Activated CD4-positive, alpha-beta T cell treated with anti-CD3 and anti-CD28 coated beads, Interleukin-2, amount 50 U/mL, for 4 hours (primary cell): ENCODE results near the gene SLC10A3.
A peak's percentile ranks its signal among the peaks of the same experiment; 100 is the strongest.

Source experiments
- DNase-seq, 2 experiments: peaks; one replicate each; pipeline ENCODE4 v3.0.0-alpha.2; 2020

SLC10A3 gene

DNA sequence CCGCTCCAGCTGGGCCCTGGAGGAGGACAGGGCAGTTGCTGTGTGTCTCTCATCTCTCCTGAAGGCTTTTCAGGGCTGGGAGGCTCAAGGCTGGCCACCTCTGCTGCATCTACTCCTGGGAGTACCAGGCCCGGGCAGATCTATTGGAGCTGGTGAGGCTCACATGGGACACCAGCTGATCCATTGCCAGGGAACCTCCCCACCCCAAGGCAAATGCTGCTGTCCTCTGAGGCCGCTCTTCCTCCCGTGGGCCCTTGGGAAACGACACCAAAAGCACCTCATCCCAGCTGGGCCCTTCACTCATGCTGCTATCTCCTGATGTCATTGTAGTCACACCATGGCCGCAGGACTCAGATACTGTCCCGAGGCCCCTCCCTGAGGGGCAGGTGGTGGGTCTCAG, 7.6 kb downstream of the SLC10A3 start:
- DNase-seq: no peak

DNA sequence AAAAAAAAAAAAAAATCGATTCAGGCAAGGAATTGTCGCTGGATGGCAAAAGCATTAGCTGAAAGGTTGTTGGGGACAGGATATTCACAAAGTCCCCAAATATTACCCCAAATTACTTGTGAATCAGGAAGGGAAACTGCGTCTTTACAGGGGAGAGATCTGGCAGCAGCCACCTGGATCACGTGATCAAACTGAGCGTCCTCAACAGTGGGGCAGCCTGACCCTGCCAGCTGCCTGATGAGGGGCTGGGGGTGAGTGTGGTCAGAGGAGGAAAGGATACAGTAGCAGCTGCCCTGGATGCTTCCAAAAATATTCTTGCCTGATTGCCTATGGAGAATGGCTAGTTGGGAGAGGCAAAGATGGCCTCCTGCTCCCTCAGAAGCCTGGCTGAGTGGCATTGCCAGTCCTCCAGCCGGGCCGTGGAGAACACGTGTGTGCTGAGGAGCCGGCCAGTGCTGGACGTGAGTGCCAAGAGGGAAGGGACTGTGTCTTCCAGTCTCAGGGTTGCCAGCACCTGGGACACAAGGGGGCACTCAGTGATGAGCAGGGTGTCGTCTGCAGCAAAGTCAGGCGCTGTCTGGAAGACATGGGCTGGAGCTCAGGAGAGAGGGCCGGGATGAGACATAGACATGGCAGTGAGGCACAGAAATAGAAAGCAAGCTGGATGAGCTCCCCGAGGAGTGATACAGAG, 8.4 kb downstream of the SLC10A3 start:
- no peak for DNase-seq

DNA sequence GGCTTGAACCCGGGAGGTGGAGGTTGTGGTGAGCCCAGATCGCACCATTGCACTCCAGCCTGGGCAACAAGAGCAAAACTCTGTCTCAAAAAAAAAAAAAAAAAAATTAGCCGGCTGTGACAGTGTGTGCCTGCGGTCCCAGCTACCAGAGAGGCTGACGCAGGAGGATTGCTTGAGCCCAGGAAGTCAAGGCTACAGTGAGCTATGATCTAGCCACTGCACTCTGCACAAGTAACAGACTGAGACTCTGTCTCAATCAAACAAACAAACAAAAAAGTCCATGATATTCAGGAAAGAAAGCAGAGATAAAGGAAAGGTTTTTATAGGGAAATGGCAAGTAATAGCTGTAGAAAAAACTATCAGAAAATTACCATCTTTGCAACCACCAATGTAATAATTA, 9.2 kb downstream of the SLC10A3 start:
- no peak for DNase-seq

DNA sequence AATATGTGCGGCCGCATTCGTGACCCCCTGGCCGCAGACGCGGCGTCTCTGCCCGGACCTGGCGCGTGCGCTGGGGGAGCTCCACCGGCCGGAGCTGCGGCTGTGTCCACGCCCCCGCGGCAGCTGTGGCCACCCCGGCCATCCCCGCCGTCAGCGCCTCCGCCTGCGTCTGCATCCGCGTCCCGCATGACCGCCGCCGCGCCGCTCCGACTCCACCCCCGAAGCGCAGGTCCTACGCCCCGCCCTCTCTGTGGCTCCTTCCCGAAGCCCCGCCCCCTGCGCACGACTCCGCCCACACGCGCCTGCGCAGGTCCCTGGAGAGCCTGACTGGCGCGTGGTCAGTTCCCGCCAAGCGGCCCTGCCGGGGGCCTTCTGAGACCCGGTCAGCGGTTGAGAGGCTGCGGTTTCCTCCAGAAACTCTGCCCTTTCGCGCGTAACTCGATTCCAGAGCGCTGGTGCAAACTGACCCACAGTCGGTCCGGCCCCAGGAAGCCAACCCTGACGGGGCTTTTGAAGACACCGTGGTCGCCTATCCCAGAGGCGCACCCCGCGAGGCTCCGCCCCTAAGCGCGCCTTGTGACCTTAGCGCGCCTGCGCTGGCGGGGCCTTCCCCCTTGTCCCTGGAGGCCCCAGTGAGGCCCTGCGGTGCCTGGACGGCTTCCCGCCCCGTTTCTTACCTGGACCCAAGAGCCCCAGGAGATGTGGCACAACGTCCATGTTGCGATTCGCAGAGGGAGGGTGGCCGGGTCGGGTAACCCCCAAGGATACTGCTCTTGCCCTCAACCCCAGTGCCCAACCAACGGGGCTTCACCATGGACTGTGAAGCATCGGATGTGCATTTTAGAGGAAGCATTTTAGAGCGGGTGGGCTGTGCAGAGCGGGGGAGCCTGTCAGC, 11.5 kb downstream of the SLC10A3 start, which contains the start of gene LAGE3:
TSS of gene LAGE3 (minus strand) at position 554 of the 895 bp plus-strand sequence. CDS start at position 188, 366 bp downstream.
- peak; percentile 89 to 90 for DNase-seq

DNA sequence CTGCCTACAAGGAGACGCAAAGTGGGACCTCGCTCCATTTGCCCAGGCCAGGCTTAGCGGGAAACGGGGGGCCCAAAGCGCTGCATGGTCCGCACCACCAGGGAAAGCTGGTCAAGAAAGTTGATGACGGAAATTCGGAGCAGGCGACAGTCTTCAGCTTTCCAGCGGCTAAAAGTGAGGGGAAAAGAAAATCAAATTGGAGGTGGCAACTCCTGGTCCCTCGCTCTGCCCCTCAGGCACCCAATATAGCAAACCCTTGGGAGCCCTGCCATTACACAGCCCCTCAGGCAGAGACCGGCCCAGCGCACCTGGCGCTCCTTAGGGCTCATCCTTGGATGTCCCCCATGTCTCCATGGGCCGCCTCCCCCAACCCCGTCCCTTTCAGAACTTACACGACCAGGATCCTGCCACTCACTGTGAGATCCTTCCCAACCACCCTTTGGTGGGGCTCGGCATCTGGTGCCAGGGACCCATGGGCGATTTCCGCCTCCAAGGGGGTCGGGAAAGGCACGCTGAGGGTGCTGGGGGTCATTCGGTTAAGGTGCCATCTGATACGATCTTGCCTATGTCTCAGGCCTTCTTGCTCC, 12.4 kb downstream of the SLC10A3 start:
- DNase-seq: no peak

DNA sequence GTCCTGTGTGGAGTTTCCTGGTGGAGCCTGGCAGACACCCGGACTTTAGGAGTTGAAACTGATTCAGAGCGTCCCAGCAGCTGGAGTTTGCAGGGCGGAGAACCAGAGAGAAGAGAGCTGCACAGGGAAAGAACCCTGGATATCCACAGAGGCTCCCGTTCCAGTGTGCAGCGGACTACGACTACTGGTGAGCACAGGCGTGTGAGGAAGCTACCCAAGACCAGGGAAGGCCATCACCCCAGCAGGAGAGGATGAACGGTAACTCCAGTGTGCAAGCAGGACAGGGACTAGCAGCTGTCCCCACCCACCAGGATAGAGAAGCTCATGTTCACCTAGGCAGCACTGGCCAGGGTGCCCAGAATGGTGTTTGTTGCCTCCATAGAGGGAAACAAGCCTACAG, 13.6 kb downstream of the SLC10A3 start:
- DNase-seq: no peak

DNA sequence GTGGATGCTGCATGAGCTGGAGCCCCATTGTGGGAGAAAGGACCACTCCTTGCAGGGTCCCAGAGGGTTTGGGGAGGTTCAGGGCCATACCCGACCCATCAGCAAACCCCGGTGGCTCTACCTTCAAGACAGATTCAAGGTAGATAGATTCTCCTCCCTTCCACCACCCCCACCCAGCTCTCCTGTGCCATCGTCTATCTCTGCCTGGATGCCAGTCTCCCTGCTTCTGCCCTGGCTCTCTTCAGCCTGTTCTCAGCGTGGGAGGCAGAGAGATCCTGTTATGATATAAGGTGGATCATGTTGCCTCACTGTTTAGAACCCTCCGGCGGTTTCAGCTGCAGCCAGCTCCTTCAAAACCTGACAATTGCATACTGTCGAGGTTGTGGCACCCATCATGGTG, 16.7 kb downstream of the SLC10A3 start:
- no peak for DNase-seq

DNA sequence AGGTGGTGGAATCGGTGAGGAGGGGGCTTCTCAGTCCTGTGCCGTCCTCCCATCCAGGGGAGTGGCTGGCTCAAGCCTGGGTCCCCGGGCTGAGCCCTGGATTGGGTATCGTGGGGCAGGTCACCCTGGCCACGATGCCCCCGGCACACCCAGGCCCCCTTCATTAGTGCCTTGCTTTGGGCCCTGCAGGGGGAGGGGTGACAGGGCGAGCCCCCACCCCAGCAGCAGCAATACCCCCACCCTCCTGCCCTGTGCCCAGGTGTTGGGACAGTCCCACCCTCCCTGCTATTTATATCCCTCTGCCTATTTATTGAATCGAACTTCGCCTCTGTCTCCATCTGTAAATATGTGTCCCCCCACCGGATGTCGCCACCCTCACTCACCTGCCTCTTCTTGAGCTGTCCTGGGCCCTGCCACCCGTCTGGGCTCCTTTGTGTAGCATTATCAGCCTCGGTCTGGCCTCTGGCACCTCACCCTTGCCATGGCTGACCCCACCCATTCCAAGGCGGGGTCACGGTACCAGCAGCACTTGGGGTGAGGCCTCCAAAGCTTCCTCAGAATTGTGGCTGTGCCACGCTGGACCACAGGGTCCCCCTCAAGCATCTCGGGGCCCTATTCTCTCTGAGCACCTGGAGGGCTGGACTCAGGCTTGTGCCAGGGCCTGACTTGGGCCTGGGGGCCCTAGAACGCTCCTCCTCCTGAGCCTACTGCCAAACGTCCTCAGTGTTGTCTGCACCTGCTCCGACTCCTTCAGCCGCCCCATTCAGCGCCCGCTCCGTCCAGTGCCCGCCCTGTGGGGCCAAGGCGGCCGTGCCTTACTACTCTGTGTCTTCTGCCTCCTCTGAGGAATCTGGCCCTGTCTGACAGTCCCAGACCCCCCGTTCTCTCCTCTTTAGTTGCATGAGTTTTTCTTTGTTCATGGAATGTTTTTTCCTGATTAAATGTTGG, 17.5 kb downstream of the SLC10A3 start:
- DNase-seq: no peak

DNA sequence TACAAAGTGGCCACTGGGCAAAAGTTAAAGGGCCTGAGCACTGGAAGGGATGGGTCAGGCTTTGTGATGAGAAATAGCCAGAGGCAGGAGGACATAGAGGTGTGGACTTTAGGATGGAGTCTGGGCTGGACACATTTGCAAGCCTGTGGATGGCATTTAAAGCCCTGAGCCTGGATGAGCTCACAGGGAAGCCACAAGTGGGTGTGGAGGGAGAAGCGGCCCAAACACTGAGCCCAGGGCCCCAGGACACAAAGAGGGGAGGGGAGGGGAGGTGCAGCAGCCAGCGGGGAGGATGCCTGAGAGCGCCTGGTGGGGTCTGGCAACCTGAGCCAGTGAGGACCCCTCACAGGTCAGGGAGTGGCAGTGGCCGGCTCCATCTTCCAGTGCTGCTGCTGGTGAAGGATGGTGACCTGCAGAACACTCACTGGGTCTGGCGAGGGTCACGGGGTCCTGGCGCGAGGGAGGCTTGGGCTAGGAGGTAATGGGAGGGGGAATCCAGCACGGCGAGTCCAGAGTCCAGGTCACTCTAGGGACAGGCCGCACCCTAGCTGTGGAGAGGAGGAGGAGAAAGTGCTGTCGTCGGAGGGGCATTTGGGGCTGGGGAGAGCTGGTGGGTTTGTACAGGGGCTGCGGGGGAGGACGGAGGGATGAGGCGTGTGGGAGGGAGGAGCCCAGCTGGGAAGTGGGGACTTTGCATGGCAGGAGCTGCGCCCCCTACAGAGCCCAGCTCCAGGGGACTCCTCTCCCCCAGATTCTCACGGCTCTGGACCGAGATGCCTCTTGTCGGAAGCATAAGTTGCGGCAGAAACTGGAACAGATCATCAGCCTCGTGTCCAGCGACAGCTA, 18.4 kb downstream of the SLC10A3 start:
- no peak for DNase-seq

DNA sequence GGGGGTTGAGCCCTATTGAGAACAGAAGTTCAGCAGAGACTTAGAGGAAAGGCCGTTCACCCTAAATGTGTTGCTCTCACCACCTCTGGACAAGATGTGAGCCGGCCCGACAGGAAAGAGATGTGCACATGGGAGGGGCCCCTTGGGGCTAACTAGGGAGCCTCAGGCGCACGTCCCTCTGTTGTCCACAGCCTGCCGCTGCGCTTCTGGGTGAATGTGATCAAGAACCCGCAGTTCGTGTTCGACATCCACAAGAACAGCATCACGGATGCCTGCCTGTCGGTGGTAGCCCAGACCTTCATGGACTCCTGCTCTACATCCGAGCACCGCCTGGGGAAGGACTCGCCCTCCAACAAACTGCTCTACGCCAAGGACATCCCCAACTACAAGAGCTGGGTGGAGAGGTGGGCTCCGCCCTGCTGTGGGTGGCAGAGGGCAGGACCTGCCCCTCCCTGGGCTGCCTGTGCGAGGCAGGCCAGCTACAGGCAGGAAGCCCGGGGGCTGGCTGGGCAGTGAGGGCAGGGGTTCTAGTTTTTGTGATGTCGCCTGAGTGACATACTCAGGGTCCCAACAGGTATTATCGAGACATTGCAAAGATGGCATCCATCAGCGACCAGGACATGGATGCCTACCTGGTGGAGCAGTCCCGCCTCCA, 19.4 kb downstream of the SLC10A3 start:
- no peak for DNase-seq

DNA sequence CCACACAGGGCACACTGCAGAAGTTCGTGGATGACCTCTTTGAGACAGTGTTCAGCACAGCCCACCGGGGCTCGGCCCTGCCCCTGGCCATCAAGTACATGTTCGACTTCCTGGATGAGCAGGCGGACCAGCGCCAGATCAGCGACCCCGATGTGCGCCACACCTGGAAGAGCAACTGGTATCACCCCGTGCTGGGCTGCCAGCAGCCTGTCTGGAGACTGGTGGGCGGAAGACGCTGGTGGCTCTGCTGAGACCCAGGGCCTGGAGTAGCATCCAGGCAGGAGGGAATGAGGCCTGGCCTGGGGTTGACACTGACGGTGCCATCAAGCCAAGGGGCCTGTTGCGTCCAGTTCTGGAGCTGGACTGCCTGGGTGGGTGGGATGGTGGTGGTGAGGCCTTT, 20.0 kb downstream of the SLC10A3 start:
- DNase-seq: no peak

DNA sequence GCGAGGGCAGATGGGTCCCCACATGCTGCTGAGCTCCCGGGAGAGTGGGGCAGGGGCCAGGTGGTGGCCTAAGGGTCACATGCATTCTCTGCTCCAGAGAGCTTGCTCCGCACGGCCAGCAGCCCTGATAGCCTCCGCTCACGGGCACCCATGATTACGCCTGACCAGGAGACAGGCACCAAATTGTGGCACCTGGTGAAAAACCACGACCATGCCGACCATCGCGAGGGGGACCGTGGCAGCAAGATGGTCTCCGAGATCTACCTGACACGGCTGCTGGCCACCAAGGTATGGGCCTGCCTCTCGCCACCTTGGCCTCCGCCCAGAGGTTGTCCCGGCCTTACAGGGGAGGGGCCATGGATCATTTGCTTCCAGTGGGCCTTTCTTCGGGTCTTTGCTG, 20.5 kb downstream of the SLC10A3 start:
- no peak for DNase-seq

DNA sequence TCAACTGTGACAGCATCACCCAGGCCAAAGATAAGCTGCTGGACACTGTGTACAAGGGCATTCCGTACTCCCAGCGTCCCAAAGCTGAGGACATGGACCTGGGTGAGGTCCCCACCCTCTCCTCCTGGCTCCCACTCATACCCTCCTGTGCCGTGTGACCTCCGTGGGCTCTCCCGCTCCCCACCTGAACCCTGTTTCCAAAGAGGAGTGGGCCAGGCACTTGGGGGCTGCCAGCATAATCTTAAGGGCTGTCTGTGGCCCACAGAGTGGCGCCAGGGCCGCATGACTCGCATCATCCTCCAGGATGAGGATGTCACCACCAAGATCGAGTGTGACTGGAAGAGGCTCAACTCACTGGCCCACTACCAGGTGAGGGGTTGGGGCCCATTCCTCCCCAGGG, 21.3 kb downstream of the SLC10A3 start:
- no peak for DNase-seq

DNA sequence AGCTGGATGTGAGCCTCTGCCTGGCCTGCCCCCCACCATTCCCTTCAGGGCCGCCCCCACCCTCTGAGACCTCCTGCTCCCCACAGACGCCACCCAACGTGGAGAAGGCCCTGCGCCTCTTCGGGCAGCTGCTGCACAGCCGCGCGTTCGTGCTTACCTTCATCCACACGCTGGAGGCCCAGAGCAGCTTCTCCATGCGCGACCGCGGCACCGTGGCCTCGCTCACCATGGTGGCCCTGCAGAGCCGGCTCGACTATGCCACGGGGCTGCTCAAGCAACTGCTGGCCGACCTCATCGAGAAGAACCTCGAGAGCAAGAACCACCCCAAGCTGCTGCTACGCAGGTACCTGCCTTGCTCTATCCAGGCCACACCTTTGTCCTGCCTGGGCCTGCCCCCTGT, 22.2 kb downstream of the SLC10A3 start:
- no peak for DNase-seq

DNA sequence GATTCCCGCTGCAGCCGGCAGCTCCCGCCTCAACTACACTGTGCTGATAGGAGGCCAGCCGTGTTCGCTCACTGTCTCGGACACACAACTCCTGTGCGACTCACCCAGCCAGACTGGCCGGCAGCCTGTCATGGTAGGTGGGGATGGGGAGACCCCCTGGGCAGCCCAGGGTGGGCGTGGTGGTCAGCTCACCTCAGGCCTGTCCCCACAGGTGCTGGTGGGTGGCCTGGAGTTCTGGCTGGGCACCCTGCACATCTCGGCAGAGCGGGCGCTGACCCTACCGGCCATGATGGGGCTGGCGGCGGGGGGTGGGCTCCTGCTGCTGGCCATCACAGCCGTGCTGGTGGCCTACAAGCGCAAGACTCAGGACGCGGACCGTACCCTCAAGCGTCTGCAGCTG, 22.9 kb downstream of the SLC10A3 start:
- no peak for DNase-seq

DNA sequence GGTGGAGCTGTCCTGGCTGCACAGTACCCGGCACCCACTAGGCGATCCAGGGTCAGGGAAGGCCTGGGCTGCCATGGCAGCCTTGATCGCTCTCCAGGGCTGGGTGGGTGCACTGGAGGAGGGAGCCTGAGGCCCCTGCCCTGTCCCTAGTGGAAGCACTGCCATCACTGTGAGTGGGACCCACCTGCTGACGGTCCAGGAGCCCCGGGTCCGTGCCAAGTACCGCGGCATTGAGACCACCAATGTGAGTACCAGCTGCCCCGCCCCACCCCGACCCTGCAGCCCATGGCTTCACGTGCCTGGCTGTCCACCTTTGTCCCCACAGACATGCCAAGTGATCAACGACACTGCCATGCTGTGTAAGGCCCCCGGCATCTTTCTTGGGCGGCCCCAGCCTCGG, 23.5 kb downstream of the SLC10A3 start:
- no peak for DNase-seq

DNA sequence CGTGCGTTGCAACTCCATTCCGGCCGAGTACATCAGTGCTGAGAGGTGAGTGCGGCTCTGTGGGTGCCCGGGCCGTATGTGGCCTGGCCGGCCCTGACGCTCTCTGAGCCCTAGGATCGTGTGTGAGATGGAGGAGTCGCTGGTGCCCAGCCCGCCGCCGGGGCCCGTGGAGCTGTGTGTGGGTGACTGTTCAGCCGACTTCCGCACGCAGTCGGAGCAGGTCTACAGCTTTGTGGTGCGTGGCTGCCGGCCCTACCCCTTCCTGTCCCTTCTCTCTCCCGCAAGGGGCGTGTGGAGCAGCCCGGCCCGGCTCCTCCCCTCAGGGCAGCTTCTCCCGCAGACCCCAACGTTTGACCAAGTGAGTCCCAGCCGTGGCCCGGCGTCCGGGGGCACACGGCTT, 24.4 kb downstream of the SLC10A3 start:
- no peak for DNase-seq

DNA sequence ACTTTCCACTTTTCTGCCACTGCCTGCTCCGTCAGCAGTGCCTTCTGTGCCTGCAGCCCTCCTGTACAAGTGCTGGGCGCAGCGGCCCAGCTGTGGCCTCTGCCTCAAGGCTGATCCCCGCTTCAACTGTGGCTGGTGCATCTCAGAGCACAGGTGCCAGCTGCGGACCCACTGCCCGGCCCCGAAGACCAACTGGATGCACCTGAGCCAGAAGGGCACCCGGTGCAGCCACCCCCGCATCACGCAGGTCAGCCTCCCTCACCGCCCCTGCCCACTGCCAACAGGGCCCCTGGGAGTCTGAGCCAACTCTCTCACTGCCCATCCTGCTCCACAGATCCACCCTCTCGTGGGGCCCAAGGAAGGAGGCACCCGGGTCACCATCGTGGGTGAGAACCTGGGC, 24.8 kb downstream of the SLC10A3 start:
- no peak for DNase-seq

DNA sequence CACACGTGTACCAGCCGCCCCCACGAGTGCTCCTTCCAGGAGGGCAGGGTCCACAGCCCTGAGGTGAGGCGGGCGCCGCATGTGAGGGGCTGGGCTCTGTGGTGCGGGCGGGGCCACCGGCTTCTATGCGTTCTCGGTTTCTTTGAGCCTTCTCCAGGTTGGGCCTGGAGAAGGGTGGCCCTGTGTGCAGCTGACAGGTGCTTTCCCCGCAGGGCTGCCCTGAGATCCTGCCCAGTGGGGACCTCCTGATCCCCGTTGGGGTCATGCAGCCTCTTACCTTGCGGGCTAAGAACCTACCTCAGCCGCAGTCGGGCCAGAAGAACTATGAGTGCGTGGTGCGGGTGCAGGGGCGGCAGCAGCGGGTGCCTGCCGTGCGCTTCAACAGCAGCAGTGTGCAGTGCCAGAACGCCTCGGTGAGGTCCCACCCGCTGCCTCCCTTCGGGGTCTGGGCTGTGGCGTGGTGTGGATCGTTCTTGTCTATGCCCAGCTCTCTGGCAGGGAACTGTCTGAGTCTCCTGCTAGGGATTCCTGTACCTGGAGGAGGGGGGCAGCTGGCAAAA, 25.5 kb downstream of the SLC10A3 start:
- DNase-seq: no peak

DNA sequence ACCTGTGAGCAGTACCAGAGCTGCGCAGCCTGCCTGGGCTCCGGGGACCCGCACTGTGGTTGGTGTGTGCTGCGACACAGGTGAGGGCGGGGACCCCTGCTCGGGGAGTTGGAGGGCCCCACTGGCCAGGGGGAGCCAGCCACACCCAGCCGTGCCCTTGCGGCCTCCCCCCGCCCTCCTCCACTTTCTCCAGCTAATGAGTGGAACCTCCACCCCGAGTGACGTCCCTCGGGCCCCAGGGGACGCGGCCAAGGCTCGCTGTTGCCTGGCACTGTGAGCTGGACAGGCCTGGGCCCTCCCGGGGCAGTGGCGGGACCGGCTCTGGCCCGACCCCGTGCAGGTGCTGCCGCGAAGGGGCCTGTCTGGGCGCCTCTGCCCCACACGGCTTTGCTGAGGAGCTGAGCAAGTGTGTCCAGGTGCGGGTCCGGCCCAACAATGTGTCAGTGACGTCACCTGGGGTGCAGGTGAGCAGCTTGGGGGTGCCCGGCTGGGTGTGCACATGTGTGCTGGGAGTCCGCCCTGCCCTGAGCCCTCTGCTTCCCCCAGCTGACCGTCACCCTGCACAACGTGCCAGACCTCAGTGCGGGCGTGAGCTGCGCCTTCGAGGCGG, 26.7 kb downstream of the SLC10A3 start:
- no peak for DNase-seq
